Measurements from ENCODE around the gene ELN.

Gene ELN

DNA sequence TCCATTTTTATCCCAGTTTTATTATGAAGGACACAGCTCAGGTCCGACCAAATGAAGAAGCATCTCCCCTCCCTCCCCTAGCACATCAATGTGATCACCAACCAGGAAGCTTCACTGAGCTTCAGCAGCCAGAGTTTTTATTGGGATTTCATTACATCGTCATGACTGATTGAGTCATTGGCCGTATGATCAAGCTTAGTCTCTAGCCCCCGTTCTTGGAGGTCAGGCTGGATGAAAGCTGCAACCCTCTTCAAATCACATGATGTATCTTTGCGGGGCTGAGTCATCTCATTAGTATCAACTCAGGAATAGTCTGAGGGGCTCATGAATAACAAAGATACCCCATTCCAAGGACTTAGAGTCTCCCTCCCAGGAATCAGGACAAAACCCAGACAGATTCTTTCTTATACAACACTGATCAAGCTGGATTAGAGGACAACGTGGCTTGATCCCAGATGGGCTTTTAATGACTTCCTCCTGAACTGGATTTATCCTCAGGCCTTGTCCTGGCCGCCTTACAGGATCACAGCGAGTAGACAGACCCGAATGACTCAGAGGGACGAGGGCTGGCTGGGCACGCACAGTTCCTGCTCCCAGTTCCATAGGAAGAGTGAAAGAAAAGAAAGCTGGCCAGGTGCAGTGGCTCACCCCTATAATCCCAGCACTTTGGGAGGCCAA is 70.1 kb downstream of the ELN start:
- no peak for DNase-seq

DNA sequence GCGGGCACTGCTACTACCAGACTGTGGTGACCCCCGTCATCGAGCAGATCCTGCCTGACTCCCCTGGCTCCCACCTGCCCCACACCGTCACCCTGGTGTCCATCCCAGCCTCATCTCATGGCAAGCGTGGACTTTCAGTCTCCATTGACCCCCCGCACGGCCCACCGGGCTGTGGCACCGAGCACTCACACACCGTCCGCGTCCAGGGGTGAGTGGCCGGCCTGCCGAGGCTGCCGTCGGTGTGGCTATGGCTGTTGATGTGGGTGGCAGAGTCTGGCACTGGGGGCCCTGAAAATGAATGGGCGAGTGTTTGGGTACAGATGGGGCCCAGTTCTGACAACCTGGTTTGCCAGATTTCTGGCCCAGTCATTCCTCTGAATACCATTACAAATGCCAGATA is 71.1 kb downstream of the ELN start:
- no peak for DNase-seq

DNA sequence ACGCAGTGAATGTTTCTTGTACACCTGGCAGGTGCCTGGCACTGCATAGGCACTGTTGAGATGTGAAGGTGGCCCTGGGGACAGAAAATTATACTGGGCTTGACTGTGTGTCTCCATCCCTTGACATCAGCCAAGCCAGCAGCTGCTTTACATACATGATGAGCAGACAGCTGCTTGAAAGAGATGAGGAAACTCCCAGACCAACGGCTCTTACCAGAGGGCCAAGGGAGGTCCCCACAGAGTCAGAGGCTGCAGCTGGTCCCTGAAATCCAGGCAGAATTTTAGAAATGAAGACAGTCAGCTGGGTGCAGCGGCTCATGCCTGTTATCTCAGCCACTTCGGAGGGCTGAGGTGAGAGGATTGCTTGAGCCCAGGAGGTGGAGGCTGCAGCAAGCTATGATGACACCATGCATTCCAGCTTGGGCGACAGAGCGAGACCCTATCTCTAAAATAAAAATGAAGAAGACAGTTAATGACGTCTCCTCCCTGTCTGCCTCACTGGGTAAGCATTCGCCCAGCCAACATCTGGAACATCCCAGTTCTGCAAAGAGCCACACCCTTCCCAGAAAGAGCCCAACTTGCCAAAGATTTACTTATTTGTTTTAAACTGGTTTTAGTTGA is 73.2 kb downstream of the ELN start:
- peak in 1 of 2 donors; percentile 52 for DNase-seq

DNA sequence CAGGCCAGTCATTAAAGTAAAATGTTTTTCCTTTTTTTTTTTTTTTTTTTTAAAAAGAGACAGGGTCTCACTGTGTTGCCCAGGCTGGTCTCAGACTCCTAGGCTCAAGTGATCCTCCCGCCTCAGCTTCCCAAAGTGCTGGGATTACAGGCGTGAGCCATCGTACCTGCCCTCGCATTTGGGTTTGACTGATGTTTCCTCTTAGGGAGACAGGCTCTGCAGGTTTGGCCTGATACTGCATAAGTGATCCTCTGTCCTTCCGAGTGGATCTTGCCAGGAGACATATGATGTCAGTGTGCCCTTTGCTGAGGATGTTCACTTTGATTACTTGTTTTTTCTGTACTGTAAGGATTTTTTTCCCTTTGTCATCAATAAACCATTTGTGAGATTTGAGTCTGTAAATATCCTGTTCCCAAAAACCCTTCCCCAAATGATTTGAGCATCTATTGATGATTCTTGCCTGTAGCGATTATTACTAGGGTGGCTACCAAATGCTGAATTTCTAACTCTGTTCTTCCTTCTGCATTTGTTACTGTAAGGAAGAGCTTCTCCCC is 75.3 kb downstream of the ELN start:
- DNase-seq = no peak

DNA sequence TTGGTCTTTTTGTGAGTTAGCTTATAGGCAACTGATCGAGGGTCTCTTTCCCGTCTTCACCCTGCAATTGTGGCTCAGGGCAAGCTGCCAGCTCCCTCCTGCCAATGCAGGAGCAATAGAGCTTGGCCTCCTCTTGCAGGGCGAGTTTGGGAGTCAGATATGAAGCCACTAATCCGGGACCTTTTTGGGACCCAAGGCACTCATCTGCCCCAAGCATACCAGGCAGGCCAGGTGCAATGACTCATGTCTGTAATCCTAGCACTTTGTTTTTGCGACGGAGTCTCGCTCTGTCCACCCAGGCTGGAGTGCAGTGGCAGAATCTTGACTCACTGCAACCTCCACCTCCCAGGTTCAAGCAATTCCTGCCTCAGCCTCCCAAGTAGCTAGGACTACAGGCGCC is 76.7 kb downstream of the ELN start:
- DNase-seq = no peak

DNA sequence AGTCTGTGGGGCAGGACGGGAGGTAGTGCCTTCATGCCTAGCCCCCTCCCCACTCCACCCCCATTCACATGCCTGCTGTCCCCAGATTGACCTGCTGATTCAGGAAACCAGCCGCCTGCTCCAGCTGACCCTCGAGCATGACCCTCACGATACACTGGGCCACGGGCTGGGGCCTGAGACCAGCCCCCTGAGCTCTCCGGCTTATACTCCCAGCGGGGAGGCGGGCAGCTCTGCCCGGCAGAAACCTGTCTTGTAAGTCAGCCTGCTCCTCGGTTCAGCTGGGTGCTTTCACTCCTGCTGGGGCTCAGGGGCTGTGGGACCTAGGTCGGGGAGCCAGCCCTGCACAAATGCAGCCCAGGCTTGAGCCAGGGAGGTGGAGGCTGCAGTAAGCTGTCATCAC is 78.0 kb downstream of the ELN start:
- no peak for DNase-seq

DNA sequence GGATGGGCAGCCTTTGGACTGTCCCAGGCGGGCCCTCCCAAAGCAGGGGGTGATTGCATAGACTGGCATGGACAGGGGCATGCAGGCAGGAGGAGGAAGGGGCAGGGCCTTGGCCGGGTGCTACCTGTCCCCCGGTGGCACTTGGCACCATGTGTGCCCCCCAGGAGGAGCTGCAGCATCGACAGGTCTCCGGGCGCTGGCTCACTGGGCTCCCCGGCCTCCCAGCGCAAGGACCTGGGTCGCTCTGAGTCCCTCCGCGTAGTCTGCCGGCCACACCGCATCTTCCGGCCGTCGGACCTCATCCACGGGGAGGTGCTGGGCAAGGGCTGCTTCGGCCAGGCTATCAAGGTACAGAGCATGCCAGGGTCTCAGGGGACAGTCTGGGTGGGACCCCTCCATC is 78.9 kb downstream of the ELN start:
- no peak for DNase-seq

DNA sequence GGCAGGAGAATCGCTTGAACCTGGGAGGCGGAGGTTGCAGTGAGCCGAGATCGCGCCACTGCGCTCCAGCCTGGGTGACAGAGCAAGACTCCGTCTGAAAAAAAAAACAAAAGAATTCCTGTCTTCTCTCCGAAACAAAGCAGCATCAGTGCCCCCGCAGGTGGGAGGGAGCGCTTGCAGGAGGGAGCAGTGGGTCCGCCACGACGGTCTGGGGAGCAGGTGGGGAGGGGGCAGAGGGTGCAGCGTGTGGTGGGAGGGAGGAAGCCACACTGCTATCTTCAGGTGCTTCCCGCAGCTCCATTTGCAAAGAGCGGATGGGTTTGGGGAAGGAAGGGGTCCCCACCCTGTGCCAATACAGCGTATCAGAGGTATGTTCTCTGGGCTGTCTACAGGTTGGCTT is 87.4 kb downstream of the ELN start:
- DNase-seq = no peak

DNA sequence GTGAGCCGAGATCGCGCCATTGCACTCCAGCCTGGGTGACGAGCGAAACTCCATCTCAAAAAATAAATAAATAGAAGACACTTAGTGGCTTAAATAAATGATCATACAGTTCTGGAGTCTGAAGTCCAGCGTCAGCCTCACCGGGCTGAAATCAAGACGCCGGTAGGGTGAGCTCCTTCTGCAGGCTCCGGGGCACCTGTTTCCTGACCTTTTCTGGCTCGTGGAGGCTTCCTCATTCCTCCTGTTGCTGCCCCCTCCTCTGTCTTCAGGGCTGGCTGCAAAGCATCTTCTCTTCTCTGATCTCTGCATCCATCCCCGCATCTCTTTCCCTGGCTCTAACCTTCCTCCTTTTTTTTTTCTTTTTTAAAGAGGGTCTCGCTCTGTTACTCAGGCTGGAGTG is 88.4 kb downstream of the ELN start:
- DNase-seq = no peak
